GM23338 (cell line): ENCODE results near the gene NUDT6.

Experiments used
- CREB1 ChIP-seq: fragments of 250-450 bp; sonication (Bioruptor Pico); IDR thresholded peaks from 2 replicates; pipeline ENCODE4 v1.5.0; 2020; ENCODE audit warnings: low read depth, mild to moderate bottlenecking, moderate library complexity
- CTCF ChIP-seq, 2 experiments: fragments of 200-600 bp in 1 of 2; sonication (generic) in 1 of 2; conservative IDR thresholded peaks; 2 replicates each; pipeline versions ENCODE4 v1.5.1 to v1.6.1; 2016 to 2017; ENCODE audit warnings: antibody characterized with exemption in 2 of 2, low read depth in 2 of 2, mild to moderate bottlenecking in 2 of 2, moderate library complexity in 1 of 2
- EZH2 ChIP-seq: fragments of 200-600 bp; sonication (generic); IDR thresholded peaks from one replicate; pipeline ENCODE4 v1.8.0; 2017; ENCODE audit warnings: antibody characterized with exemption, mild to moderate bottlenecking, low read depth; ENCODE audit not compliant: unreplicated experiment
- EZH2phosphoT487 ChIP-seq: fragments of 200-600 bp; sonication (generic); IDR thresholded peaks from one replicate; pipeline ENCODE4 v1.8.1; 2018; ENCODE audit warnings: antibody characterized with exemption; ENCODE audit not compliant: unreplicated experiment
- JUNB ChIP-seq: IDR thresholded peaks from one replicate; pipeline ENCODE4 v1.6.1; 2016; ENCODE audit warnings: antibody characterized with exemption; ENCODE audit not compliant: unreplicated experiment
- POLR2AphosphoS5 ChIP-seq: IDR thresholded peaks from 2 replicates; pipeline ENCODE4 v1.6.1; 2016; ENCODE audit warnings: antibody characterized with exemption, low read depth
- STAT1 ChIP-seq: IDR thresholded peaks from one replicate; pipeline ENCODE4 v1.6.1; 2016; ENCODE audit warnings: antibody characterized with exemption; ENCODE audit not compliant: unreplicated experiment
- ZNF114 ChIP-seq: fragments of 250-450 bp; sonication (Bioruptor Pico); IDR thresholded peaks from 2 replicates; pipeline ENCODE4 v1.5.0; 2020; ENCODE audit warnings: mild to moderate bottlenecking, moderate library complexity
- ZNF331 ChIP-seq: fragments of 250-450 bp; sonication (Bioruptor Pico); IDR thresholded peaks from 2 replicates; pipeline ENCODE4 v1.5.0; 2020; ENCODE audit warnings: low read depth, mild to moderate bottlenecking, moderate library complexity
- TF ChIP-seq, protein P1 (sequence below): IDR thresholded peaks from 2 replicates; pipeline ENCODE4 v1.6.1; 2016; ENCODE audit warnings: antibody characterized with exemption
- TF ChIP-seq, protein P2 (sequence below): IDR thresholded peaks from one replicate; pipeline ENCODE4 v1.6.1; 2018; ENCODE audit warnings: antibody characterized with exemption; ENCODE audit not compliant: unreplicated experiment

DNA sequence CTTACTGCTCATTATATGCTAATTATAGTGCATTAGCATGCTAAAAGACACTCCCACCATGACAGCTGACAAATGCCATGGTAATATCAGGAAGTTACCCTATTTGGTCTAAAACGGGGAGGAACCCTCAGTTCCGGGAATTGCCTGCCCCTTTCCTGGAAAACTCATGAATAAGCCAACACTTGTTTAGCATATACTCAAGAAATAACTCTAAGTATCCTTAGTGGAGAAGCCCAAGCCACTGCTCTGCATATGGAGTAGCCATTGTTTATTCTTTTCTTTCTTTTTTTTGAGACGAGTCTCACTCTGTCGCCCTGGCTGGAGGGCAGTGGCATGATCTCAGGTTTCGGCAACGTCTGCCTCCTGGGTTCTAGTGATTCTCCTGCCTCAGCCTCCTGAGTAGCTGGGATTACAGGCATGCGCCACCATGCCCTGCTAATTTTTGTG is 15.5 kb downstream of the NUDT6 start:
- TF ChIP-seq, protein P1, sequence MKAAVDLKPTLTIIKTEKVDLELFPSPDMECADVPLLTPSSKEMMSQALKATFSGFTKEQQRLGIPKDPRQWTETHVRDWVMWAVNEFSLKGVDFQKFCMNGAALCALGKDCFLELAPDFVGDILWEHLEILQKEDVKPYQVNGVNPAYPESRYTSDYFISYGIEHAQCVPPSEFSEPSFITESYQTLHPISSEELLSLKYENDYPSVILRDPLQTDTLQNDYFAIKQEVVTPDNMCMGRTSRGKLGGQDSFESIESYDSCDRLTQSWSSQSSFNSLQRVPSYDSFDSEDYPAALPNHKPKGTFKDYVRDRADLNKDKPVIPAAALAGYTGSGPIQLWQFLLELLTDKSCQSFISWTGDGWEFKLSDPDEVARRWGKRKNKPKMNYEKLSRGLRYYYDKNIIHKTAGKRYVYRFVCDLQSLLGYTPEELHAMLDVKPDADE: no peak
- TF ChIP-seq, protein P2, sequence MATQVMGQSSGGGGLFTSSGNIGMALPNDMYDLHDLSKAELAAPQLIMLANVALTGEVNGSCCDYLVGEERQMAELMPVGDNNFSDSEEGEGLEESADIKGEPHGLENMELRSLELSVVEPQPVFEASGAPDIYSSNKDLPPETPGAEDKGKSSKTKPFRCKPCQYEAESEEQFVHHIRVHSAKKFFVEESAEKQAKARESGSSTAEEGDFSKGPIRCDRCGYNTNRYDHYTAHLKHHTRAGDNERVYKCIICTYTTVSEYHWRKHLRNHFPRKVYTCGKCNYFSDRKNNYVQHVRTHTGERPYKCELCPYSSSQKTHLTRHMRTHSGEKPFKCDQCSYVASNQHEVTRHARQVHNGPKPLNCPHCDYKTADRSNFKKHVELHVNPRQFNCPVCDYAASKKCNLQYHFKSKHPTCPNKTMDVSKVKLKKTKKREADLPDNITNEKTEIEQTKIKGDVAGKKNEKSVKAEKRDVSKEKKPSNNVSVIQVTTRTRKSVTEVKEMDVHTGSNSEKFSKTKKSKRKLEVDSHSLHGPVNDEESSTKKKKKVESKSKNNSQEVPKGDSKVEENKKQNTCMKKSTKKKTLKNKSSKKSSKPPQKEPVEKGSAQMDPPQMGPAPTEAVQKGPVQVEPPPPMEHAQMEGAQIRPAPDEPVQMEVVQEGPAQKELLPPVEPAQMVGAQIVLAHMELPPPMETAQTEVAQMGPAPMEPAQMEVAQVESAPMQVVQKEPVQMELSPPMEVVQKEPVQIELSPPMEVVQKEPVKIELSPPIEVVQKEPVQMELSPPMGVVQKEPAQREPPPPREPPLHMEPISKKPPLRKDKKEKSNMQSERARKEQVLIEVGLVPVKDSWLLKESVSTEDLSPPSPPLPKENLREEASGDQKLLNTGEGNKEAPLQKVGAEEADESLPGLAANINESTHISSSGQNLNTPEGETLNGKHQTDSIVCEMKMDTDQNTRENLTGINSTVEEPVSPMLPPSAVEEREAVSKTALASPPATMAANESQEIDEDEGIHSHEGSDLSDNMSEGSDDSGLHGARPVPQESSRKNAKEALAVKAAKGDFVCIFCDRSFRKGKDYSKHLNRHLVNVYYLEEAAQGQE: no peak
- TF ChIP-seq CTCF (conservative IDR thresholded peaks at IDR 0.05; ENCODE audit: low read depth in 2 of 2): no peak
- TF ChIP-seq EZH2: no peak
- TF ChIP-seq ZNF331: no peak
- no peak for TF ChIP-seq EZH2phosphoT487
- TF ChIP-seq POLR2AphosphoS5: no peak
- TF ChIP-seq STAT1: no peak
- TF ChIP-seq CREB1: no peak
- no peak for TF ChIP-seq JUNB
- no peak for TF ChIP-seq ZNF114 (CRISPR knock-in tag)
